ENCODE data around the gene ZNF761.

DNA sequence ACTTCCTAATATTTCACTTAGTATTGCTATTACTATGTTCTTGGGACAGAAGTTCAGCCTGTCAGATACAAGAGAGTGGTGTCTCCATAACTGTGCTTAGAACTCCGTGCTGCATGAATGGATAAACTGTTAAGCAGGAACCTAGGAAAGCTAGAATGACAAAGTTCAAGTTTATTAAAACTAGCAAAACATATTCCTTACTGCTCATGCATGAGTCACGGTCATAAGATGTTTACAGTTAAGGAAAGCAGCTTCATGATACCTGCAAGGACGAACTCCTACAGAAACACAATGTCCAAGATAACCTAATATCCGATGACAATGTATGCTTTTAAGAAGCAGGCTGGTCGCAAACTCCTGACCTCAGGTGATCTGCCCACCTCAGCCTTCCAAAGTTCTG lies 42.9 kb upstream of the ZNF761 start:
- TF ChIP-seq POLR2A (IDR thresholded peaks at IDR 0.05; ENCODE audit: low read length) (no peak), JUNB (IDR thresholded peaks at IDR 0.05) (no peak), NR3C1 (IDR thresholded peaks at IDR 0.05) (no peak), HOXA7 (CRISPR knock-in tag; IDR thresholded peaks at IDR 0.05) (no peak), SMC3 (IDR thresholded peaks at IDR 0.05) (no peak), CHD4 (IDR thresholded peaks at IDR 0.05; ENCODE audit: borderline replicate concordance) (no peak), EP300 (IDR thresholded peaks at IDR 0.05) (no peak), CEBPB (IDR thresholded peaks at IDR 0.05) (no peak), TFCP2L1 (CRISPR knock-in tag; IDR thresholded peaks at IDR 0.05) (no peak)
- TF ChIP-seq, protein P1, sequence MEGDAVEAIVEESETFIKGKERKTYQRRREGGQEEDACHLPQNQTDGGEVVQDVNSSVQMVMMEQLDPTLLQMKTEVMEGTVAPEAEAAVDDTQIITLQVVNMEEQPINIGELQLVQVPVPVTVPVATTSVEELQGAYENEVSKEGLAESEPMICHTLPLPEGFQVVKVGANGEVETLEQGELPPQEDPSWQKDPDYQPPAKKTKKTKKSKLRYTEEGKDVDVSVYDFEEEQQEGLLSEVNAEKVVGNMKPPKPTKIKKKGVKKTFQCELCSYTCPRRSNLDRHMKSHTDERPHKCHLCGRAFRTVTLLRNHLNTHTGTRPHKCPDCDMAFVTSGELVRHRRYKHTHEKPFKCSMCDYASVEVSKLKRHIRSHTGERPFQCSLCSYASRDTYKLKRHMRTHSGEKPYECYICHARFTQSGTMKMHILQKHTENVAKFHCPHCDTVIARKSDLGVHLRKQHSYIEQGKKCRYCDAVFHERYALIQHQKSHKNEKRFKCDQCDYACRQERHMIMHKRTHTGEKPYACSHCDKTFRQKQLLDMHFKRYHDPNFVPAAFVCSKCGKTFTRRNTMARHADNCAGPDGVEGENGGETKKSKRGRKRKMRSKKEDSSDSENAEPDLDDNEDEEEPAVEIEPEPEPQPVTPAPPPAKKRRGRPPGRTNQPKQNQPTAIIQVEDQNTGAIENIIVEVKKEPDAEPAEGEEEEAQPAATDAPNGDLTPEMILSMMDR (IDR thresholded peaks at IDR 0.05), result no peak
